Measurements from ENCODE around the gene GGA3.

The GGA3 gene

DNA sequence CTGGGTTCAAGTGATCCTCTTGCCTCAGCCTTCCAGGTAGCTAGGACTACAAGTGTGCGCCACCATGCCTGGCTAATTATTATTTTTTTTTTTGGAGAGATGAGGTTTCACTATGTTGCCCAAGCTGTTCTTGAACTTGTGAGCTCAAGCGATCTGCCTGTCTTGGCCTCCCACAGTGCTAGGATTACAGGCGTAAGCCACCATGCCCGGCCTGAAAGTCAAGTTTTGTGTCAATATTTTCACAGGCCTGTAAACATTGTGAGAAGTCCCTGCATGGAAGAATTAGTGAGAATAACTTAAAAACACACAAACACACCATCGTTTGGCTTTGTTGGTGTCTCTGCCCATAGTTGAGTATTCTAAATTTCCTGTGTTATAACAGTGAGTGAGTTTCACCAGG lies 33.7 kb downstream of the GGA3 start:
- TF ChIP-seq, protein P1, sequence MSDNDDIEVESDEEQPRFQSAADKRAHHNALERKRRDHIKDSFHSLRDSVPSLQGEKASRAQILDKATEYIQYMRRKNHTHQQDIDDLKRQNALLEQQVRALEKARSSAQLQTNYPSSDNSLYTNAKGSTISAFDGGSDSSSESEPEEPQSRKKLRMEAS (IDR thresholded peaks at IDR 0.05), result no peak
- TF ChIP-seq EP300 (IDR thresholded peaks at IDR 0.05; ENCODE audit: borderline replicate concordance), result no peak
- TF ChIP-seq FOXM1 (IDR thresholded peaks at IDR 0.05; ENCODE audit: borderline replicate concordance, low read depth), result no peak
- TF ChIP-seq ZBTB7A (IDR thresholded peaks at IDR 0.05; ENCODE audit: low read depth), result no peak
- no peak for TF ChIP-seq TAF1 (IDR thresholded peaks at IDR 0.05; ENCODE audit: low read depth)
- TF ChIP-seq, protein P2, sequence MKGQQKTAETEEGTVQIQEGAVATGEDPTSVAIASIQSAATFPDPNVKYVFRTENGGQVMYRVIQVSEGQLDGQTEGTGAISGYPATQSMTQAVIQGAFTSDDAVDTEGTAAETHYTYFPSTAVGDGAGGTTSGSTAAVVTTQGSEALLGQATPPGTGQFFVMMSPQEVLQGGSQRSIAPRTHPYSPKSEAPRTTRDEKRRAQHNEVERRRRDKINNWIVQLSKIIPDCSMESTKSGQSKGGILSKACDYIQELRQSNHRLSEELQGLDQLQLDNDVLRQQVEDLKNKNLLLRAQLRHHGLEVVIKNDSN (IDR thresholded peaks at IDR 0.05), result no peak
- TF ChIP-seq CEBPB (IDR thresholded peaks at IDR 0.05), result no peak
- no peak for TF ChIP-seq RAD21 (IDR thresholded peaks at IDR 0.05; ENCODE audit: low read depth)
- TF ChIP-seq YY1 (IDR thresholded peaks at IDR 0.05; ENCODE audit: low read depth), result no peak
- TF ChIP-seq TCF12 (IDR thresholded peaks at IDR 0.05; ENCODE audit: low read depth), result no peak
- TF ChIP-seq, protein P3, sequence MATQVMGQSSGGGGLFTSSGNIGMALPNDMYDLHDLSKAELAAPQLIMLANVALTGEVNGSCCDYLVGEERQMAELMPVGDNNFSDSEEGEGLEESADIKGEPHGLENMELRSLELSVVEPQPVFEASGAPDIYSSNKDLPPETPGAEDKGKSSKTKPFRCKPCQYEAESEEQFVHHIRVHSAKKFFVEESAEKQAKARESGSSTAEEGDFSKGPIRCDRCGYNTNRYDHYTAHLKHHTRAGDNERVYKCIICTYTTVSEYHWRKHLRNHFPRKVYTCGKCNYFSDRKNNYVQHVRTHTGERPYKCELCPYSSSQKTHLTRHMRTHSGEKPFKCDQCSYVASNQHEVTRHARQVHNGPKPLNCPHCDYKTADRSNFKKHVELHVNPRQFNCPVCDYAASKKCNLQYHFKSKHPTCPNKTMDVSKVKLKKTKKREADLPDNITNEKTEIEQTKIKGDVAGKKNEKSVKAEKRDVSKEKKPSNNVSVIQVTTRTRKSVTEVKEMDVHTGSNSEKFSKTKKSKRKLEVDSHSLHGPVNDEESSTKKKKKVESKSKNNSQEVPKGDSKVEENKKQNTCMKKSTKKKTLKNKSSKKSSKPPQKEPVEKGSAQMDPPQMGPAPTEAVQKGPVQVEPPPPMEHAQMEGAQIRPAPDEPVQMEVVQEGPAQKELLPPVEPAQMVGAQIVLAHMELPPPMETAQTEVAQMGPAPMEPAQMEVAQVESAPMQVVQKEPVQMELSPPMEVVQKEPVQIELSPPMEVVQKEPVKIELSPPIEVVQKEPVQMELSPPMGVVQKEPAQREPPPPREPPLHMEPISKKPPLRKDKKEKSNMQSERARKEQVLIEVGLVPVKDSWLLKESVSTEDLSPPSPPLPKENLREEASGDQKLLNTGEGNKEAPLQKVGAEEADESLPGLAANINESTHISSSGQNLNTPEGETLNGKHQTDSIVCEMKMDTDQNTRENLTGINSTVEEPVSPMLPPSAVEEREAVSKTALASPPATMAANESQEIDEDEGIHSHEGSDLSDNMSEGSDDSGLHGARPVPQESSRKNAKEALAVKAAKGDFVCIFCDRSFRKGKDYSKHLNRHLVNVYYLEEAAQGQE (IDR thresholded peaks at IDR 0.05; ENCODE audit: low read depth), result no peak
- TF ChIP-seq TEAD4 (IDR thresholded peaks at IDR 0.05), result no peak
- no peak for TF ChIP-seq CREB1 (IDR thresholded peaks at IDR 0.05; ENCODE audit: low read depth)
- no peak for TF ChIP-seq NFIC (IDR thresholded peaks at IDR 0.05)
- no peak for TF ChIP-seq EGR1 (IDR thresholded peaks at IDR 0.05)

DNA sequence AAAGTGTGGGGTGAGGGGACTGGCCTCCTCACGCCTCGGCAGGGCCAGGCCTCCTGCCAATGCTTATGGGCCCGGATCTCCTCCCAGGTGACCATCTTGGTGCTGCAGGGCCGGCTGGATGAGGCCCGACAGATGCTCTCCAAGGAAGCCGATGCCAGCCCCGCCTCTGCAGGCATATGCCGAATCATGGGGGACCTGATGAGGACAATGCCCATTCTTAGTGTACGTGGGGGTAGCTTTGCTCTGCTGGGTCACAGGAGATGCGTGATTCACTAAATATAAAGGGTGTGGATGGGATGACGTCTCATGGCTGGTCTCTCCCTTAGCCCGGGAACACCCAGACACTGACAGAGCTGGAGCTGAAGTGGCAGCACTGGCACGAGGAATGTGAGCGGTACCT lies 36.4 kb downstream of the GGA3 start:
- no peak for TF ChIP-seq EGR1 (IDR thresholded peaks at IDR 0.05)
- no peak for TF ChIP-seq CEBPB (IDR thresholded peaks at IDR 0.05)
- TF ChIP-seq, protein P1 (IDR thresholded peaks at IDR 0.05), result no peak
- TF ChIP-seq ZBTB7A (IDR thresholded peaks at IDR 0.05; ENCODE audit: low read depth), result no peak
- TF ChIP-seq TAF1 (IDR thresholded peaks at IDR 0.05; ENCODE audit: low read depth), result no peak
- no peak for TF ChIP-seq YY1 (IDR thresholded peaks at IDR 0.05; ENCODE audit: low read depth)
- TF ChIP-seq, protein P2 (IDR thresholded peaks at IDR 0.05), result no peak
- TF ChIP-seq RAD21 (IDR thresholded peaks at IDR 0.05; ENCODE audit: low read depth), result no peak
- no peak for TF ChIP-seq FOXM1 (IDR thresholded peaks at IDR 0.05; ENCODE audit: borderline replicate concordance, low read depth)
- no peak for TF ChIP-seq NFIC (IDR thresholded peaks at IDR 0.05)
- TF ChIP-seq, protein P3 (IDR thresholded peaks at IDR 0.05; ENCODE audit: low read depth), result no peak

DNA sequence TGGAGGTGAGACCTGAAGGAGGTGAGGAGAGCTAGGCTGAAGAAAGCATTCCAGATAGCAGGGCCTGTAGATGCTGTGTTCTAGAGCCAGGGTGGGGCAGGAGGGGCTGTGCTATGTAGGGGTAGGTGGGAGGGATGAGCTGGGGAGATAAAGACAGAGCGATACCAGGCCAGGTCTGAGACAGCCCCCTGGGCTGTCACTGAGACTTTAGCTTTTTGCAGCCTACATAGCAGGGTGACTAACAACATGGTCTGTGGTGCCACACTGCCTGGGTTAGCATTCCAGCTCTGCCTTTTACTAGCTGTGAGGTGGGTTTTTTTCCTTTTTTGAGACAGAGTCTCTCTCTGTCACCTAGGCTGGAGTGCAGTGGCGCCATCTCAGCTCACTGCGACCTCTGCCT lies 41.6 kb downstream of the GGA3 start:
- TF ChIP-seq CREB1 (IDR thresholded peaks at IDR 0.05; ENCODE audit: low read depth), result no peak

DNA sequence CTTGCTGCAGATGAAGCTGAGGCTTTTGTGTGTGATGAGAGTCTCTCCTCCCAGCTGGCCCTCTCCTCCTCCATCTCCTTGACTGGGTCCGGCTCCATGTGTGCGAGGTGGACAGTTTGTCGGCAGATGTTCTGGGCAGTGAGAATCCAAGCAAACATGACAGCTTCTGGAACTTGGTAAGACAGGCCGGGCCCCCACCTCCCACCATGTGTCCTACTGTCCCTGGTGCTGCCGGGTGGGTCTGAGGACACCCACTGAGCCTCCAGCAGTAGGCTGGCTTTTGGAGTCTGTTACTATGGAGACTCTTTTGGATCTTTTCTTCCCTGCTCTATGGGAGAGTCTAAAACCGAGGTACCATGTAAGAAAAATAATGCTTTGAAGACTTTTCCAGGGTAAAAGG lies 43.3 kb downstream of the GGA3 start:
- TF ChIP-seq ZBTB7A (IDR thresholded peaks at IDR 0.05; ENCODE audit: low read depth) (no peak), CREB1 (IDR thresholded peaks at IDR 0.05; ENCODE audit: low read depth) (no peak), TEAD4 (IDR thresholded peaks at IDR 0.05) (no peak), FOXM1 (IDR thresholded peaks at IDR 0.05; ENCODE audit: borderline replicate concordance, low read depth) (no peak), EP300 (IDR thresholded peaks at IDR 0.05; ENCODE audit: borderline replicate concordance) (no peak), CEBPB (IDR thresholded peaks at IDR 0.05) (no peak), NFIC (IDR thresholded peaks at IDR 0.05) (no peak), TCF12 (IDR thresholded peaks at IDR 0.05; ENCODE audit: low read depth) (no peak)
- TF ChIP-seq, protein P3 (IDR thresholded peaks at IDR 0.05; ENCODE audit: low read depth), result no peak
- TF ChIP-seq, protein P2 (IDR thresholded peaks at IDR 0.05), result no peak
- TF ChIP-seq, protein P1 (IDR thresholded peaks at IDR 0.05), result no peak
